ENCODE data around the gene KCNIP1.

KCNIP1 gene

DNA sequence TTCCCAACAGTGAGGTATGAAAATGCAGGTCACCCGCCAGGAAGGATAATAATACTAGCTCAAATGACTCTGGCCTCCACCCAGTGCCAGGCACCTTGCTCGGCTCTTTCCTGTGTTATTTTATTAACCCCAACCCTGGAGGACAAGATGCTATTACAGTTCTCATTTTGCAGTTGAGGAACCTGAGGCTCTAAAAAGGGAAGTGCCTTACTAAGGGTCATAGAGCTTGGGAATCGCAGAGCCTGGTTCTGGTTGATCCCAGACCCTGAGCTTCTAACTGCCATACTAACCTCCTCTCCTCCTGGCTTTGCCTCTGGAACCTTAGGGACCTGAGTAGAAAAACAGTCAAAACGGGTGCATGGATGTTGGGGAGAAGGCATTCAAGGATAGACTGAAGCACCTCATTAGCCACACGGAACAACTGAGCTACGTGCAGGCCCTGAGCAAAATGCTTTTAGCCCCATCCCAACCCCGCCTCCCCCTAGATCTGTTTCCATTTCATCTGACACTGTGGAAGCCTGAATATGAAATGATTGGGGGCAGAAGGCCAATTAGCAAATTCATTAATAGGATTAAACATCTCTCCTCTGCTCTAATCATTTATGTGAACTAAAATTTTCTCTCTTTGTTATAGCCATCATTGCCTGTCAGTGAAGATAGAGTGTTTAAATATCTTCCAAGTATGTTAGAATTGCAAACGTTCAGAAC is 7.9 kb downstream of the KCNIP1 start:
- H3K27ac ChIP-seq (ENCODE audit: low read length), result no peak overlapping the region
- no peaks in the 10 kb centered on the region for H3K9me3 ChIP-seq (ENCODE audit: control insufficient read depth, low read depth, low read length)
- H3K36me3 ChIP-seq (ENCODE audit: control insufficient read depth, low read depth, low read length), result no peaks in the 10 kb centered on the region
- no peak overlapping the region for H3K4me3 ChIP-seq (ENCODE audit: low read length)
- no peaks in the 10 kb centered on the region for H3K27me3 ChIP-seq (ENCODE audit: control insufficient read depth, insufficient read depth, low read length)
- H3K4me1 ChIP-seq (ENCODE audit: control insufficient read depth, low read depth, low read length), result no peaks in the 10 kb centered on the region
- H3K9ac ChIP-seq (ENCODE audit: low read length), result no peak overlapping the region

DNA sequence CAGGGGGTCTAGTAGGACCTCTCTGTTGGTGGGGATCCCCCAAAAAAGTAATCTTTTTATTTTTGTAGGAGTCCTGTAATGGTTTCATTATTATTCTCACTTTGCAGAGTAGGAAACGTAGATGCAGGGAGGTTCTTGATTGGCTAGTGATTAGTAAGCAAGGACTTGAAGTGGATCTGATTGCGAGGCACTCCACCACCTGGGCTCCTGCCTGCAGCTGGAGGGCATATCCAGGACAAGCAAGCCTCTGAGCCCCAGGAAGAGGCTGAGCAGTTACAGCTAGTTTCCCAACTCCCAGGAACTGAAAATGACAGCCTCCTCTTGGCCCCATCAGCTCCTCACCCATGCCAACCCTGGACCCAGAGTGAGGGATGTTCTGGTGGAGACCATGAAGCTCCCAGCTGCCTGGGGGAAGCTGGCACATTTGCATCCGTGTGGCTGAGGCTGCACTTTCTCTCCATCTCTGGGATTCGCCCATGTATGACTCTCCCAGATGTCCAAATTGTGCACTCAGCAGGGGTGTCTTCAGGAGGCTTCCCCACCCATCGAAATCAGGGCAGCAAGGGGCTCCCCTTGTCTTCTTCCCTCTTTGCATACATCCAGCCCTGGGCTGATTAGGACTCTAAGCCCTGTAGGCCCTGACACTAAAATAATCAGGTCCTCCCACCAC is 10.2 kb downstream of the KCNIP1 start:
- no peaks in the 10 kb centered on the region for H3K27me3 ChIP-seq (ENCODE audit: control insufficient read depth, insufficient read depth, low read length)
- no peak overlapping the region for H3K9ac ChIP-seq (ENCODE audit: low read length)
- no peaks in the 10 kb centered on the region for H3K36me3 ChIP-seq (ENCODE audit: control insufficient read depth, low read depth, low read length)

DNA sequence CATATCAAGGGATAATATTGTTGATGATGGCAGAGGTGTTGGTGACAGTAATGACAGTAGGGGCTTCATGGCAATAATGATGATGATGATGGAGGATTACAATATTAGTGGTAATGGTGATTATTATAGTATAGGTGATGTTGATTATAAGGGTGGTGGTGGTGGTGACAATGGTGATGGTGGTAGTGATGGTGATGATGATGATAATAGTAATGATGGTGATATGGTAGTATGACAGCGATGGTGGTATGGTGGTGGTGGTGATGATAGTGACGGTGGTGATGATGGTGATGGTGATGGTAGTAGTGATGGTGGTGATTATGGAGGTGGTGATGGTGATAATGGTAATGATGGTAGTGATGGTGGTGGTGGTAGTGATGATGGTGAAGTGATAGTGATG is 13.6 kb downstream of the KCNIP1 start:
- no peak overlapping the region for H3K4me3 ChIP-seq (ENCODE audit: low read length)
- H3K36me3 ChIP-seq (ENCODE audit: control insufficient read depth, low read depth, low read length), result no peaks in the 10 kb centered on the region
- no peak overlapping the region for H3K9ac ChIP-seq (ENCODE audit: low read length)
- H3K9me3 ChIP-seq (ENCODE audit: control insufficient read depth, low read depth, low read length), result no peaks in the 10 kb centered on the region
- no peaks in the 10 kb centered on the region for H3K27me3 ChIP-seq (ENCODE audit: control insufficient read depth, insufficient read depth, low read length)
- peaks cover 5% of the 10 kb centered on the region for H3K4me1 ChIP-seq (ENCODE audit: control insufficient read depth, low read depth, low read length)
- no peak overlapping the region for H3K27ac ChIP-seq (ENCODE audit: low read length)

More for the DNA sequence above, 10.2 kb downstream of the KCNIP1 start:
- no peaks in the 10 kb centered on the region for H3K9me3 ChIP-seq (ENCODE audit: control insufficient read depth, low read depth, low read length)
- no peaks in the 10 kb centered on the region for H3K4me1 ChIP-seq (ENCODE audit: control insufficient read depth, low read depth, low read length)
- no peak overlapping the region for H3K4me3 ChIP-seq (ENCODE audit: low read length)
- H3K27ac ChIP-seq (ENCODE audit: low read length), result no peak overlapping the region

DNA sequence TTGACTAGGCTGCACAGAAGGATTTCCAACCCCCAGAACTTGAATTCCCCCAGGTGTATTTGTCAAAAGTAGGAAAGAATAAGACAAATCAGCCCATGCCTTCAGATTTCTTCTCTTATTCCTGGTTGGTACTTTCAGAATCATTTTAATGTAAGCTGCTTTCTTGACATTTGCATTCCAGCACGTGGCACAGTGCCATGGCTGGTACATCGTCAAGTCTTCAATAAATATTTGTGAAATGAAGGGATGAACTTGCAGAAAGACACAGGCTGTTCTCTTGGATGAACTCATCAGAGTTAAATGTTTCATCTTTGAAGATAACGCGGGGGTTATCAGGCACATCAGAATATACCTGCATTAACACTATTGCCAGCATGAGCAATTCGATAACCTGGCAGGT is 14.5 kb downstream of the KCNIP1 start:
- Histone ChIP-seq H3K36me3 (ENCODE audit: control insufficient read depth, low read depth, low read length) (no peaks in the 10 kb centered on the region), H3K4me3 (ENCODE audit: low read length) (no peak overlapping the region), H3K27me3 (ENCODE audit: control insufficient read depth, insufficient read depth, low read length) (no peaks in the 10 kb centered on the region), H3K9me3 (ENCODE audit: control insufficient read depth, low read depth, low read length) (no peaks in the 10 kb centered on the region), H3K9ac (ENCODE audit: low read length) (no peak overlapping the region), H3K27ac (ENCODE audit: low read length) (no peak overlapping the region), H3K4me1 (ENCODE audit: control insufficient read depth, low read depth, low read length) (peaks cover 11% of the 10 kb centered on the region)

DNA sequence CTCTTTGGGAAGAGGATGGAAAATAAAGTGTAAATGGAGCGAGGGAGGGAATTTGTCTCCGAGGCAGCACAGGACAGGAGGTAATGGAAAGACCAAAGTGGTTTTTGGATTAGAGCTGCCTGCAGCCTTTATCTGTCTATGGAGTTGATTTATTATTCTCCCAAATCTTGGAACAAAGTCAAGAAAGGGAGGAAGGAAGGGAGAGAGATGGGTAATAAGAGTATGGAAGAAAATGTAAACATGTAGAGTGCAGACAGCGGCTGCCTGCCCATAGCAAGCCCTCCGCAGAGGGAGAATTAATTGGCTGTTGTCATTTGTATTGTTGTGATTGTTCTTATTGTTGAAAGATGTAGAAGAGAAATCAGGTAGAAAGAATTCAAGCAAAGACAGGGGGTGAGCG is 15.7 kb downstream of the KCNIP1 start:
- Histone ChIP-seq H3K27me3 (ENCODE audit: control insufficient read depth, insufficient read depth, low read length) (no peaks in the 10 kb centered on the region), H3K36me3 (ENCODE audit: control insufficient read depth, low read depth, low read length) (no peaks in the 10 kb centered on the region)

DNA sequence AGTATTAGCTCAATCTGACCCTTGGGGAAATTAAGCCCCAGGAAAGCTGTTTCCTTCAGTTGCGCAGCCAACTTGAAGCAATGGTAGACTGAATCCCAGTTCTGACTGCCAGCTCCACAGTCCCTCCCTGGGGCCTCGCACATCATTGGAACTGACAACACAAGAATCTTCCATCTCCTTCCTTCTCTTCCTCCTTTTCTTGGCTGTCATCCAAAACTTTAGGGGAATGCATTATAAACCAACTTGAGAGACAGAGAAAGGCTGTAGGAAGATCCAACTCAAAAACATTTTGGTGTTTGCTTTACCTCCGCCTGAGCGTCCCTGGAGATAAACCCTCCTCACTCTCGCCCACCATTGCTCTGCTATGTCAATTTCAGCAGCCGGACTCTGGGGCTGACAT is 16.6 kb downstream of the KCNIP1 start:
- no peaks in the 10 kb centered on the region for H3K36me3 ChIP-seq (ENCODE audit: control insufficient read depth, low read depth, low read length)
- no peaks in the 10 kb centered on the region for H3K27me3 ChIP-seq (ENCODE audit: control insufficient read depth, insufficient read depth, low read length)

More for the DNA sequence above, 15.7 kb downstream of the KCNIP1 start:
- peaks cover 11% of the 10 kb centered on the region for H3K4me1 ChIP-seq (ENCODE audit: control insufficient read depth, low read depth, low read length)
- no peak overlapping the region for H3K27ac ChIP-seq (ENCODE audit: low read length)
- no peak overlapping the region for H3K4me3 ChIP-seq (ENCODE audit: low read length)
- H3K9me3 ChIP-seq (ENCODE audit: control insufficient read depth, low read depth, low read length), result no peaks in the 10 kb centered on the region
- H3K9ac ChIP-seq (ENCODE audit: low read length), result no peak overlapping the region

DNA sequence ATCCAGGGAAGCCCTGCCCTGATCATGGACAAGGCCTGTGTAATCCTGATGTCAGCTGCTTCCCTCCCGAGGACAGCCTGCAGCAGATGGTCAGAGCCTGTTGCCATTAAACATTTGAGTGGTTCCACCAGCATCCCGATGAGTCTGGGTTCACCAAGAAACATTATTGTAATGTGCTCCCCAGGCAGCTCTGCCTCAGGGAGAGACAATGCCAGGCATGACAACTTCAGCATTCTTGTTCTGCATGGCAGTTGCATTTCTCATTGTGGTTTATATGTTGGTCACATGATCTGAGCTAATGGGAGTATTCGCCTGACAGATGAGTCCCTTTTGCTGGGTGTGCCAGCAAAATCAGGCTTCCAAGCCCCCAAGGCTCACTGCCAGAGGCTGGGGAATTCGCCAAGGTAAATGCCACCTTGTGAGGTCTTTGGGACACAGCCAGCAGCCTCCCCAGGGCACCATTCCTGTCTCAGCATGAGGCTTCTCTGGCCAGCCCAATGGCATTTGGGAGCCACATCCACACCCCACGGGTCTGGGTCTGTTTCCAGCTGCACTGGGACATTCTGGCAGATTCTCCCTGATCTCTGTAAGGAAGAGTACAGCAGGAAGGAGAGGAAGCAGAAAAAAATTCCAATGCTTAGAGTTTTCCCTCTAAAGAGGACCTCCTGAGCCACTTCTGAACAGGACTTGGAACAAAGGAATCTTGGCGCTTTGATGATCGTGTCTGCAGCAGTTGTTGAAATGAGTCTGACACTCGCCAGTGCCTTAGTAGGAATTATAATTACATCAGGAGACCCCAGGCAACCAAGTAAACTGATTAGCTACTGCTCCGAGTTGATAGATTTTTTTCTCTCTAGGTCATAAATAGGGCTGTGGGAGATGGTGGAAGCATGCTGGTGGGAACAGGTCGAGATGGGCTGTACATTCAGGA is 18.7 kb downstream of the KCNIP1 start:
- Histone ChIP-seq H3K36me3 (ENCODE audit: control insufficient read depth, low read depth, low read length) (no peaks in the 10 kb centered on the region), H3K4me3 (ENCODE audit: low read length) (no peak overlapping the region), H3K27me3 (ENCODE audit: control insufficient read depth, insufficient read depth, low read length) (no peaks in the 10 kb centered on the region), H3K4me1 (ENCODE audit: control insufficient read depth, low read depth, low read length) (peaks cover 11% of the 10 kb centered on the region), H3K27ac (ENCODE audit: low read length) (no peak overlapping the region), H3K9ac (ENCODE audit: low read length) (no peak overlapping the region), H3K9me3 (ENCODE audit: control insufficient read depth, low read depth, low read length) (no peaks in the 10 kb centered on the region)

More for the DNA sequence above, 16.6 kb downstream of the KCNIP1 start:
- no peak overlapping the region for H3K4me3 ChIP-seq (ENCODE audit: low read length)
- H3K4me1 ChIP-seq (ENCODE audit: control insufficient read depth, low read depth, low read length), result peaks cover 11% of the 10 kb centered on the region
- H3K9me3 ChIP-seq (ENCODE audit: control insufficient read depth, low read depth, low read length), result no peaks in the 10 kb centered on the region
- no peak overlapping the region for H3K9ac ChIP-seq (ENCODE audit: low read length)
- H3K27ac ChIP-seq (ENCODE audit: low read length), result no peak overlapping the region

DNA sequence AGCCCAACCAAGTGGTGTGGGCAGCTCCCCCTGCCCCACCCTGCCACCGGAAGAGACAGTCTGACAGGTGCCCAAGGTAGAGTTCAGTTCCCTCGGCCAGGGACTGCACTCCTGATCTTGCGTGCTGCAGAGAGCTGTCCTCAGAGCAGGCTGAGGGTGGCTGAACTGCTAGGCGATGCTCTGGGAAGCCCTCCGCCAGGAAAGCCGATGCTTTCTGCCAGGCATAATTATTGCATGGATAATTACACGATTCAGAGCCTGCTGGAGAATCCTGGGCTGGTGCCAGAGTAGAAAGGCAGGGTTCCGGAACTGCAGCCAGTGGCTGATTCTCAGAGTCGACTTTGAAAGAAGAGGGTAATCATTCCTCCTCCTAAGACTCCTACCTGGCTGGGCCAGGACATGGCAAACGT is 19.3 kb downstream of the KCNIP1 start:
- H3K36me3 ChIP-seq (ENCODE audit: control insufficient read depth, low read depth, low read length), result no peaks in the 10 kb centered on the region
- peaks cover 11% of the 10 kb centered on the region for H3K4me1 ChIP-seq (ENCODE audit: control insufficient read depth, low read depth, low read length)
- H3K4me3 ChIP-seq (ENCODE audit: low read length), result no peak overlapping the region
- H3K27ac ChIP-seq (ENCODE audit: low read length), result no peak overlapping the region
- H3K9ac ChIP-seq (ENCODE audit: low read length), result no peak overlapping the region
- no peaks in the 10 kb centered on the region for H3K27me3 ChIP-seq (ENCODE audit: control insufficient read depth, insufficient read depth, low read length)
- no peaks in the 10 kb centered on the region for H3K9me3 ChIP-seq (ENCODE audit: control insufficient read depth, low read depth, low read length)

DNA sequence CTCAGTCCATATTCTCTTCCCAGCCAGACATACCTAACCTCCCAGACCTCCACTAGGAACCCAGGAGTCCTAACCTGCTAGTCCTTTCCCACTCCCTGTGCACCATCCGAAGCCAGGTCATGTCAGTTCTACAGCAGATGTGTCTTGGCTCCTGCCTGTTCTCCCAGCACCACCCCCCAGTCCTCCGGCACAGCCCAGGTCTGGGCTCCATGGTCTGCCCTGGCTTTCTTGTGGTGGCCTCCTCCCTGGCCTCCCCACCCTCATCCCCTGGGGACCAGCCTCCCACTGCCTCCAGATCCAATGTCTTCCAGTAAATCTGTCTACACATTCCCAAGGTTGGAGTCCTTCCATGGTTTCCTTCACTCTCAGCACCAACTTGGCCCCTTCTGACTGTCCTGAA is 20.0 kb downstream of the KCNIP1 start:
- H3K36me3 ChIP-seq (ENCODE audit: control insufficient read depth, low read depth, low read length), result no peaks in the 10 kb centered on the region
- H3K9ac ChIP-seq (ENCODE audit: low read length), result no peak overlapping the region
- no peaks in the 10 kb centered on the region for H3K27me3 ChIP-seq (ENCODE audit: control insufficient read depth, insufficient read depth, low read length)
- no peak overlapping the region for H3K4me3 ChIP-seq (ENCODE audit: low read length)
- H3K4me1 ChIP-seq (ENCODE audit: control insufficient read depth, low read depth, low read length), result peaks cover 11% of the 10 kb centered on the region
- no peak overlapping the region for H3K27ac ChIP-seq (ENCODE audit: low read length)
- H3K9me3 ChIP-seq (ENCODE audit: control insufficient read depth, low read depth, low read length), result no peaks in the 10 kb centered on the region

DNA sequence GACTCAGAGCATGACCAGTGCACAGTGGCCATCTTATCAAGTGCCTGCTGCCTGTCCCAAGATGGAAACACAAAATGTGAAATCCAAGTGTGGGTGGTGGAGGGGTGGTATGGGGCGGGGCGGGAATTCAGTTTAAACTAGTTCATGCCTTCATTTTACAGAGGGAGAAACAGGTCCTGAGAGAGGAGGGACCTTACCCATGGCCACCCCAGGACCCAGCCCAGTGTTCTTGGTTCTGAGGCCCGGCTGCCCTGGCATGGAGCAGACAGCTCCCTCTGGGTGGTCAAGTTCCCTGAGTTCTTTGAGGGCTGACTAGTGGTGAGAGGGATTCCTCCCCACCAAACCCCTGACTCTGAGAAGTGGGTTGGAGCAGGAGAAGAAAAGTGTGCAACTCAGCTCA is 20.8 kb downstream of the KCNIP1 start:
- Histone ChIP-seq H3K9me3 (ENCODE audit: control insufficient read depth, low read depth, low read length) (no peaks in the 10 kb centered on the region), H3K9ac (ENCODE audit: low read length) (no peak overlapping the region), H3K36me3 (ENCODE audit: control insufficient read depth, low read depth, low read length) (no peaks in the 10 kb centered on the region), H3K4me1 (ENCODE audit: control insufficient read depth, low read depth, low read length) (peaks cover 11% of the 10 kb centered on the region), H3K27me3 (ENCODE audit: control insufficient read depth, insufficient read depth, low read length) (no peaks in the 10 kb centered on the region), H3K4me3 (ENCODE audit: low read length) (no peak overlapping the region), H3K27ac (ENCODE audit: low read length) (no peak overlapping the region)

DNA sequence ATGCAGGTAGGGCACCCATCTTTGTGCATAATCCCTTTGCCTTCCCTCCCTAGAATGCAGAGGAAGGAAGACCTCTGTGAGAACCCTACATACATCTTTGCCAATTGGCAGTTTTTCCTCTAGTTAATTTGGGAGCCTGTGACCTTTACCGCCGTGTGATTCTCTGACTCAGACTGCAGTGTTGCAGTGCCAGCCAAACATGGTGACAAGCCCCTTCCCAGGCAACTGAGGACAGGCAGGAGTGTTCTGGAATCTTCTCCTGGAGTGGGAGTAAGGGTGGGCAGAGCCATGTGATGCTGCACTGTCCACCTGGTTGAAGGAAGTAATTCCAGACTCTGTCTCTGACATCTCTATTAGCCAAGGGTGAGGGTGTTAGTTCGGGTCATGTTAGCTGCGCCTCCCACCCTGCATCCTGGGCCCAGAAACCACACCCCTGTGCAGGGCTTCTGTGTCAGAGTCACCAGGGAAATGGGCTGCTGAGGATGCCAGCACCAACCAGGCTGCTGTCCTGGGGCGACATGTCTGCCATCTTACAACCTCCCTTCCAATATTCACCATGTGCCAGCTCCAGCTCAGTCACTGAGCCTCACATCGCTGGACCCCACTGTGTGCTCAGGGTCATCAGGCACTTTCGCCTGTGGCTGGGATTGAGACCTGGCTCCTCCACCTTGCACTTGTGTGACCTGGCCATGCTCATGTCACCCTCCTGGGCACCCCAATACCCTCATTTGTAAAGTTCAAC is 21.8 kb downstream of the KCNIP1 start:
- no peak overlapping the region for H3K9ac ChIP-seq (ENCODE audit: low read length)
- no peaks in the 10 kb centered on the region for H3K36me3 ChIP-seq (ENCODE audit: control insufficient read depth, low read depth, low read length)

More for the DNA sequence above, 21.8 kb downstream of the KCNIP1 start:
- Histone ChIP-seq H3K4me3 (ENCODE audit: low read length) (no peak overlapping the region), H3K4me1 (ENCODE audit: control insufficient read depth, low read depth, low read length) (peaks cover 11% of the 10 kb centered on the region), H3K27ac (ENCODE audit: low read length) (no peak overlapping the region), H3K9me3 (ENCODE audit: control insufficient read depth, low read depth, low read length) (no peaks in the 10 kb centered on the region), H3K27me3 (ENCODE audit: control insufficient read depth, insufficient read depth, low read length) (no peaks in the 10 kb centered on the region)

Data from iPS-18a (cell line).